Motor neuron (in vitro differentiated cells): ENCODE measurements around the gene SFMBT2. TPM values are rescaled to one million over a fixed set of nuclear protein-coding genes. Genes with fewer than 3 reads are reported as not detected.
"Not testable (repeated sequence)": the region's sequence is repeated elsewhere in the genome, so short reads cannot be mapped to it uniquely, and the experiment has no call there.

ENCODE experiments used
- ATAC-seq, 8 experiments: fragments of 200-7000 bp; cut with Tn5 transposase; replicated peaks in 6 of 8; 2 replicates each; pipeline ENCODE4 v1.8.0; 2021; ENCODE audit warnings: mild to moderate bottlenecking in 8 of 8, moderate library complexity in 8 of 8
- H3K27ac ChIP-seq, 2 donors: fragments of 250-450 bp; sonication (Bioruptor Pico); 2 replicates each; pipeline ENCODE4 v1.9.0; 2021; ENCODE audit warnings: antibody characterized with exemption in 2 of 2, mild to moderate bottlenecking in 2 of 2, moderate library complexity in 1 of 2
- H3K4me1 ChIP-seq, 2 donors: fragments of 250-450 bp; sonication (Bioruptor Pico); replicated peaks in 1 of 2; 2 replicates each; pipeline ENCODE4 v1.6.1; 2021; ENCODE audit warnings: antibody characterized with exemption in 2 of 2, mild to moderate bottlenecking in 2 of 2, moderate library complexity in 1 of 2
- H3K4me3 ChIP-seq, 5 donors: fragments of 250-450 bp; sonication (Bioruptor Pico); 2 replicates each; pipeline ENCODE4 v1.9.0; 2021; ENCODE audit warnings: antibody characterized with exemption in 5 of 5, mild to moderate bottlenecking in 5 of 5, moderate library complexity in 4 of 5
- WGBS, 10 experiments: fragments of 450-650 bp; shearing (Covaris generic); methylation state at CpG; one replicate each; pipeline ENCODE4 v1.0.0; 2022; 5-methylcytosine and 5-hydroxymethylcytosine counted together
- in situ Hi-C, 9 experiments: fragments of 400-800 bp; cut with MboI; loops; one replicate each; pipeline ENCODE4 v1.15.0; 2021; ENCODE audit warnings: low sequenced_read_pairs in 9 of 9, low pct_unique_long_range_greater_than_20kb in 2 of 9; ENCODE audit not compliant: unreplicated experiment in 9 of 9
- total RNA-seq, 8 experiments: library from RNA; unstranded; fragments of 300-600 nt; gene quantifications; 2 replicates each; pipeline versions ENCODE4 v1.2.3 to v1.2.4, GENCODE V29; 2022

Gene SFMBT2
- total RNA-seq, 8 experiments from 2014 or later, result 0.15 to 16.5 (median 11.9) TPM

DNA sequence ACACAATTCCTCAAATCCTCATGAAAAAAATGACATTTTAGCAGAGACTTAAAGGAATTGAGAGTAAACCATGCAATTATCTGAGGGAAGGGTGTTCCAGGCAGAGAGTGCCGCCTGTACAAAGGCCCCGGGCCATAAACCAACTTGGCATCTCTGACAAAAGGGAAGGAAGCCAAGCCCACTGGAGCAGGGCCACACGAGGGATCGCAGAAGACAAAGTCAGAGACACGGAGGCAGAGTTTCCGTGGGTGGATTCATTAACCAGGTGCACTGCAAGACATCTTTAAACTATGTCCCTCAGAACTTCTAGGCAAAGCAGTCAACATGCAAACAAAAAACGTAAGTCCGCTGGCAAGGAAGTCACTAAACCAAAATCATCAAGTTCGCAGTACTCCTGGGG is 92.0 kb downstream of the SFMBT2 start:
- ATAC-seq, result peak in 5 of 8 experiments; percentile 36 to 50 (median 48)
- in situ Hi-C loops, result no loop called here
- Histone ChIP-seq H3K27ac (no peak overlapping the region), H3K4me1 (peaks cover 11 to 13% of the 10 kb centered on the region in 2 donors), H3K4me3 (no peak overlapping the region)
- 0 to 83% (median 44%) methylated on average over 2 to 9 of the region's 9 CpGs for WGBS, 10 experiments

DNA sequence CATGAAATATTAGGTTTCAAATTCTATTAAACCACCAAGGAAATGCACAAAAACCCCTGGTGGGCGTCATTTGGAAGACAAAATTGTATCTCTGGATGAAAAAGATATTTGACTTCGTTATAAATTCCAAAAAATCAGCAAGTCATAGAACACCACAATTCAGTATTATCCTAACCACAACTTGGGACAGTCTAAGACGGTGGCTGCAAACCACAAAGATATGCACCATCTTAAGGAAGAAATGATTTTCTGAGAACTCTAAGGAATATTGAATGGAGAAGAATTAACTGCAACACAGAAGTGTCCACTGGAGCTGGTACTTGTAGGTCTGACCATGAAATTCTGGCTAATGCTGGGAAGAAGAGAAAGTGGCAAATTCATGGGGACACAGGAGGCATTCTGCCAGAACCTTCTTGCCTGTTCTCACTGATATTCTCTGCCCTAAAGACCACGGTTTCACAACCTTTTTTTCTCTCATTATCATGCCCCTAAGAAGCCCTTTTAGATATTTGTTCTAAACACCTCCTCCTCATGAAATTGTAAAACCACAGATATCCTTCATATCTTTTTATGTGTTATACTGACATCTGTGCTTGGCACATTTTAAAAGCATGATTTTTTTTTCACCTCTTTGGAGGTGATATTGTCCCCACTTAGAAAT is 92.9 kb downstream of the SFMBT2 start:
- ATAC-seq, result no peak
- H3K4me1 ChIP-seq, result peaks cover 11 to 13% of the 10 kb centered on the region in 2 donors
- no peak overlapping the region for H3K27ac ChIP-seq
- in situ Hi-C loops, result no loop called here
- H3K4me3 ChIP-seq, result no peak overlapping the region
- WGBS, 10 experiments, result 5 to 100% (median 82%) methylated on average over 1 to 4 of the region's 4 CpGs; no CpG with 5 or more reads in 1 of the 10 experiments

DNA sequence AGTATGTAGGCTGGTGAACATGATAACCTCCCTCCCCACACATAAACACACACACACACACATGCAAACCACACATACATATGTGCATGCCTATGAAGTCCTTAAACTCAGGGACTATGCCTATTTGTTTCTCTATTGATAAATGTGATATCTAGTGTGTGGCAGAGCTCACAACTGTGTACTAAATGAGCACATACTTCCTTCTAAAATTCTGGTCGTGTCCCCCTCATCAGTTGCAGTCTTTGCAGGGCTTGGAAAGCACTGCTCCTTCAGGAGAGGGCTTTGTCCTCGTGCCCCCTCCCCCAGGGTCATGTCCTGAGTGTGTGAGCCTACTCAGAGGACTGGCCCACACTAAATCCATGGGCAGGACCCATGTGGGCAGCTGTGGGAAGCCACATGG is 94.0 kb downstream of the SFMBT2 start:
- WGBS, 10 experiments, result 25 to 100% (median 83%) methylated on average over 1 to 2 of the region's 2 CpGs; no CpG with 5 or more reads in 5 of the 10 experiments
- H3K4me3 ChIP-seq, result no peak overlapping the region
- in situ Hi-C loops, result no loop called here
- ATAC-seq, result no peak
- no peak overlapping the region for H3K27ac ChIP-seq
- peaks cover 15% of the 10 kb centered on the region in 2 donors for H3K4me1 ChIP-seq

DNA sequence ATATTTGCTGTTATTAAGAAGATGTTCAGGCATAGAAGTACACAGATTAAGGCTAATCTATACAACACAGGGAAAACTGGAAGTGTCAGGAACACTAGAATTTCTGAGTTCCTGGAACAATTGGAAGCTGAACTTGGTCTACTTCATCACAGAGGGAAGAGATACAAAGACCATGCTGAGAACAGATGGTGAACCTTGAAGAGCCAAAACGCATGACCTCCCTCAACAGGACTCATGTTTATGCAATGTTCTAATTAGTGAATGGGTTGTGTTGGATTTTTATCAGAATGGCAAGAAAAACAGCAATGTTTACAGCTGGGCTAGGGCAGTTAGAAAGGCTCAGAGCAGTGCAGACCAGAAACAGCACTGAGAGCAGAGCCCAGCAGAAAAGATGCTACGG is 94.9 kb downstream of the SFMBT2 start:
- in situ Hi-C loops, result no loop called here
- ATAC-seq, result peak in 1 of 8 experiments; percentile 89
- 14 to 100% (median 57%) methylated on average over 1 to 2 of the region's 2 CpGs; no CpG with 5 or more reads in 2 of the 10 experiments for WGBS, 10 experiments
- H3K4me1 ChIP-seq, result peaks cover 17 to 25% of the 10 kb centered on the region in 2 donors
- H3K27ac ChIP-seq, result no peak overlapping the region
- no peak overlapping the region for H3K4me3 ChIP-seq

GRCh38 chr10:7314170-7314569 is 96.7 kb downstream of the SFMBT2 start:
- ATAC-seq, result no peak
- WGBS, 10 experiments, result 34 to 100% (median 97%) methylated on average over 1 to 4 of the region's 4 CpGs; no CpG with 5 or more reads in 2 of the 10 experiments
- no peak overlapping the region for H3K4me3 ChIP-seq
- H3K27ac ChIP-seq, result no peak overlapping the region
- peaks cover 18 to 24% of the 10 kb centered on the region in 2 donors for H3K4me1 ChIP-seq
- in situ Hi-C loops, result no loop called here

DNA sequence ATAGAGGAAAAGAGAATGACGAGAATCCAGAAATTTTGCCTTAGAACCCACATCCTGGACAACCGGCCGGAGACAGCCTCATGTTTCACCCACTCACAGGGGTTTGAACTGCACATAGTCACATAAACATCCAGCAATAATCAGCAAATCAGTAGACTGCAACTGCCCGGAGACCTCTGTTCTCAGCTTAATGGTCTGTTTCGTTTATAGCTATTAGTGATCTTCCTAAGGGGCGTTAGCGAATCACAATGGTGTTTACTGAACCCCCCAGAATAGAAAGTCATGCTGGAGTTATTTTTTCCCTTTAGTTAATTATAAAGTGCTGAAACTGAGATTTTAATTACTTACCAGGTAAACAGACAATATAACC is 98.4 kb downstream of the SFMBT2 start:
- 50 to 100% (median 89%) methylated on average over 1 to 7 of the region's 7 CpGs; no CpG with 5 or more reads in 1 of the 10 experiments for WGBS, 10 experiments
- in situ Hi-C loops, result no loop called here
- Histone ChIP-seq H3K4me1 (peaks cover 9 to 14% of the 10 kb centered on the region in 2 donors), H3K4me3 (no peak overlapping the region), H3K27ac (no peak overlapping the region)
- peak in 1 of 8 experiments; percentile 35 for ATAC-seq

DNA sequence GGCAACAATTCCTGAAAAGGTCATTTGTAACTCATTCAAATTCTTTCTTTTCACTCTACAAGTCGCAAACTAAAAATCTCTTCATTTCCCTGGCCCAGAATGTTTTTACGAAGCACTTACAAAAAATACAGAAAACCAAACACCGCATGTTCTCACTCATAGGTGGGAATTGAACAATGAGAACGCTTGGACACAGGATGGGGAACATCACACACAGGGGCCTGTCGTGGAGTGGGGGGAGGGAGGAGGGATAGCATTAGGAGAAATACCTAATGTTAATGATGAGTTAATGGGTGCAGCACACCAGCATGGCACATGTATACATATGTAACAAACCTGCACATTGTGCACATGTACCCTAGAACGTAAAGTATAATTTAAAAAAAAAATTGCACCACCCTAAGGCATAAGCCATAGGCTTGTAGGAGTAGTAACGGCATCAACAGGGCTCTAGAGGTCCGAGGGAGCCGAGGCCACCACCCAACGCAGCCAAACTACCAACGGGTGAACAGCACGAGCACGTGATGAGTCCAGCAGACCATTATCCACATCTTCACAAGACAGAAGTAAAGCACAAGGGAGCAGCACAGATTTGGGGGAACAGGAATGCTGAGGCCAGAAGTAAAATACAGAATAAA is 98.9 kb downstream of the SFMBT2 start:
- peak in 1 of 8 experiments; percentile 18 for ATAC-seq
- in situ Hi-C loops, result not testable (repeated sequence)

GRCh38 chr10:7311218-7311849 is 99.5 kb downstream of the SFMBT2 start:
- no peak overlapping the region for H3K27ac ChIP-seq
- peaks cover 9 to 14% of the 10 kb centered on the region in 2 donors for H3K4me1 ChIP-seq
- in situ Hi-C loops, result no loop called here
- 18 to 81% (median 48%) methylated on average over 2 to 8 of the region's 9 CpGs for WGBS, 10 experiments
- H3K4me3 ChIP-seq, result no peak overlapping the region
- peak in 5 of 8 experiments; percentile 77 to 92 (median 85) for ATAC-seq

More for the DNA sequence above, 98.9 kb downstream of the SFMBT2 start:
- WGBS, 10 experiments, result 40 to 92% (median 70%) methylated on average over 2 to 12 of the region's 13 CpGs; no CpG with 5 or more reads in 2 of the 10 experiments
- not testable (repeated sequence) for H3K27ac ChIP-seq, H3K4me3 ChIP-seq
- H3K4me1 ChIP-seq, result peaks cover 9 to 14% of the 10 kb centered on the region in 2 donors

- Histone ChIP-seq H3K4me3 (no peak overlapping the region), H3K4me1 (peaks cover 9 to 14% of the 10 kb centered on the region in 2 donors), H3K27ac (no peak overlapping the region)
- no peak for ATAC-seq
- 22 to 100% (median 97%) methylated on average over 4 to 8 of the region's 8 CpGs; no CpG with 5 or more reads in 3 of the 10 experiments for WGBS, 10 experiments
- in situ Hi-C loops, result no loop called here
These were observed 100.8 kb downstream of the SFMBT2 start for GRCh38 chr10:7310076-7310475.

DNA sequence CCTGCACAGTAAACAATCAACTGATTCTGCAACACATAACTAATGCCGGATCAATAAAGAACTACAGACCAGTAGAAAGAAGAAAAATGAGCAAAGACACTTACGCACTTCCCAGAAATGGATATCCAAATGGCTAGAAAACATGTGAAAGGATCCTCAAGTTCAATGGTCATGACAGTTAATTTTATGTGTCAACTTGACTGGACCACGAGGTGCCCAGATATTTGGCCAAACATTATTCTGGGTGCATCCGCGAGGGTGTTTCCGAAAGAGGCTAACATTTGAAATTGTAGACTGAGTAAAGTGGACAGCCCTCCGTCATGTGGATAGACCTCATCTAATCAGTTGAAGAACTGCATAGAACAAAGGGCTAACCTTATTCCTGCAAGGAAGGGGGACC is 102.0 kb downstream of the SFMBT2 start:
- Histone ChIP-seq H3K4me3 (no peak overlapping the region), H3K27ac (no peak overlapping the region), H3K4me1 (peaks cover 10 to 14% of the 10 kb centered on the region in 2 donors)
- ATAC-seq, result no peak
- in situ Hi-C loops, result no loop called here
- WGBS, 10 experiments, result 80 to 98% (median 95%) methylated on average over 1 to 6 of the region's 7 CpGs; no CpG with 5 or more reads in 3 of the 10 experiments

GRCh38 chr10:7306616-7307015 is 104.2 kb downstream of the SFMBT2 start:
- Histone ChIP-seq H3K4me1 (peaks cover 19 to 30% of the 10 kb centered on the region in 2 donors), H3K4me3 (no peak overlapping the region), H3K27ac (no peak overlapping the region)
- in situ Hi-C loops, result no loop called here
- ATAC-seq, result peak in 1 of 8 experiments; percentile 26

DNA sequence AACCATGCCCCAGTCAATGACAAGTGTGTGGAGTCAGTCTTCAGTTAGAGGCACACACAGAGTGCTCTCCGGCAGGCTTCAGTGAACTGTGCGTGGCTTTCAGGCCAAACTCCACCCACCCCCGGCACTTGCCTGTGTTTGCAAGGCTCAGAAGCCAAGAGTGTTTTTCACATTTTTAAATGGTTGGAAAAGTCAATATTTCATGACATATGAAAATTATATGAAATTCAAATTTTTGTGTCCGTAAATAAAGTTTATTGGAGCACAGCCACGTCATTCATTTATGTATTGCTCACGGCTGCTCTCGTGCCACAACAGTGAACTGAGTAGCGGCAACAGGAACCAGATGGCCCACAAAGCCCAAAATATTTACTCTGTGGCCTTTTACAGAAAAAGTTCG is 104.7 kb downstream of the SFMBT2 start:
- in situ Hi-C loops, result no loop called here
- peak in 5 of 8 experiments; percentile 18 to 95 (median 58) for ATAC-seq
- H3K4me1 ChIP-seq, result peaks cover 23 to 30% of the 10 kb centered on the region in 2 donors
- 5 to 100% (median 65%) methylated on average over 1 to 9 of the region's 9 CpGs for WGBS, 10 experiments
- no peak overlapping the region for H3K4me3 ChIP-seq
- no peak overlapping the region for H3K27ac ChIP-seq

- WGBS, 10 experiments, result 49 to 100% (median 79%) methylated on average over 2 to 6 of the region's 6 CpGs
- H3K4me3 ChIP-seq, result no peak overlapping the region
- in situ Hi-C loops, result no loop called here
- H3K4me1 ChIP-seq, result peaks cover 31% of the 10 kb centered on the region in 2 donors
- H3K27ac ChIP-seq, result no peak overlapping the region
- no peak for ATAC-seq
These were observed 105.8 kb downstream of the SFMBT2 start for GRCh38 chr10:7305053-7305452.
